Effector memory CD4-positive, alpha-beta T cell (primary cell): Measurements from ENCODE around the gene KCNK15.

Experiments used
- DNase-seq, 3 donors: peaks; one replicate each; pipeline ENCODE4 v3.0.0-alpha.2; 2020
- H3K27ac ChIP-seq: 2 replicates; pipeline ENCODE4 v1.7.0; 2013; ENCODE audit warnings: mild to moderate bottlenecking, low read length, moderate library complexity; ENCODE audit not compliant: insufficient read depth, poor library complexity, severe bottlenecking
- H3K27me3 ChIP-seq: replicated peaks from 2 replicates; pipeline ENCODE4 v1.7.0; 2013; ENCODE audit warnings: mild to moderate bottlenecking, low read length; ENCODE audit not compliant: insufficient read depth, control insufficient read depth, poor library complexity, severe bottlenecking
- H3K36me3 ChIP-seq: 2 replicates; pipeline ENCODE4 v1.7.0; 2013; ENCODE audit warnings: mild to moderate bottlenecking, low read length, moderate library complexity; ENCODE audit not compliant: control insufficient read depth, insufficient read depth
- H3K4me1 ChIP-seq: 2 replicates; pipeline ENCODE4 v1.7.0; 2013; ENCODE audit warnings: low read length, mild to moderate bottlenecking; ENCODE audit not compliant: control insufficient read depth, insufficient read depth, poor library complexity, severe bottlenecking
- H3K4me3 ChIP-seq: 2 replicates; pipeline ENCODE4 v1.7.0; 2013; ENCODE audit warnings: low read length, low read depth, mild to moderate bottlenecking; ENCODE audit not compliant: insufficient read depth, poor library complexity, severe bottlenecking
- H3K9me3 ChIP-seq: 2 replicates; pipeline ENCODE4 v1.7.0; 2013; ENCODE audit warnings: mild to moderate bottlenecking, low read length, moderate library complexity; ENCODE audit not compliant: control insufficient read depth

KCNK15 gene

DNA sequence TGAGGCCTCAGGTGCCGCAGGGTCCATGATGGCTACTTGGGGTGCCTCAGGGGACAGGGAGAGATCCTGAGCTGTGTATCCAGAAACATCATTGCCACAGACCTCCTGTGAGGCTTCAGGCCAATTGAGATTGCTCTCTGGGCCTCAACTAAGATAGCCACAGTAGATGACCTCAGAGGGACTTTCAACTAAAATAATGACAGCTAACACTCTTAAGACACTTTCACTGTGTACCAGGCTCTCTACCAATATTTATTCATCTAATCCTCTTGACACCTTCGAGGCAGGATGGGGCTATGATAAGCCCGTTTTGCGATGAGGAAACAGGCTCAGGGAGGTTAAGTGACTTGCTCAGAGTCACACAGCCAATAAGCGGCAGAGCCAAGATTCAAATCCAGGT, 54.0 kb downstream of the KCNK15 start:
- no peaks in the 10 kb centered on the region for H3K9me3 ChIP-seq
- no peak overlapping the region for H3K4me3 ChIP-seq
- no peaks in the 10 kb centered on the region for H3K27me3 ChIP-seq
- no peak overlapping the region for H3K27ac ChIP-seq
- no peaks in the 10 kb centered on the region for H3K36me3 ChIP-seq
- no peak for DNase-seq
- H3K4me1 ChIP-seq, result no peaks in the 10 kb centered on the region

DNA sequence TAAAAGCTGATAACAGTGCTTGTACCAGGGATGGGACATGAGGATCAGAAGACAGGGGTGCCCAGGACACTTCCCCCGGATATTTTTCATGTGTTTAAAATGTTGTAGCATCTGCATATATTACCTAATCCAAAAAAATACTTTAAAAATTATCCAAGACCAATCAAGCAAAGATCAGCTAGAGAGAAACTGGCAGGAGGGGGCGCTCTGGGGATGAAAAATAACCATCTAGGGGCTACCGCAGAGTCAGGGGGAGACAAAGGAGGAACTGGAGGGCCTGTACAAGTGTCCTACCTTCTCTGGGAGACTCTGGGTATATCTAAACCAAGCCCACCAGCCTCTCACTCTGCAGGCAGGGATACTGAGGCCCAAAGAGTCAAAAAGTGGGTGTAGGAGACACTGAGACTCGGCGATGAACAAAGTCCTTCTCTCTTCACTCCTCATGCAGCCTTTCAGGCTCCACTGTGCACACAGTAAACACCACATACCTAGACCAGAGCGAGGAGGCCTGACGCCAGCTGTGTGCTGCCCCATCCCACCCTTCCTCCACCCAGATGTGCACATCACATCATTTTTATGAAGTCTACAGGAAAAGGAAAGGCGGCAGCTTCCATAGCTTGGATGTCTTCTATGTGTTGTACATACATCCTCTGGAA, 54.9 kb downstream of the KCNK15 start:
- Histone ChIP-seq H3K27me3 (peaks cover 5% of the 10 kb centered on the region), H3K27ac (no peak overlapping the region)

More for the DNA sequence above, 54.9 kb downstream of the KCNK15 start:
- H3K9me3 ChIP-seq, result no peaks in the 10 kb centered on the region
- H3K4me3 ChIP-seq, result no peak overlapping the region
- no peak for DNase-seq
- H3K36me3 ChIP-seq, result no peaks in the 10 kb centered on the region
- H3K4me1 ChIP-seq, result no peaks in the 10 kb centered on the region
